CD4-positive, alpha-beta T cell (primary cell): Measurements from ENCODE around the gene SLC36A2. TPM values are rescaled to one million over a fixed set of nuclear protein-coding genes. Genes with fewer than 3 reads are reported as not detected.
"Not testable (repeated sequence)": the region's sequence is repeated elsewhere in the genome, so short reads cannot be mapped to it uniquely, and the experiment has no call there.

Source experiments
- ATAC-seq: fragments of 200-7000 bp; cut with Tn5 transposase; one replicate; pipeline ENCODE4 v1.10.0; 2022; ENCODE audit warnings: mild to moderate bottlenecking; ENCODE audit not compliant: poor library complexity
- CTCF ChIA-PET: fragments of 350-600 bp; sonication (Branson Sonifier 250); formaldehyde crosslinking; loops from one replicate; lab custom pipeline; 2021; ENCODE audit warnings: antibody characterized with exemption, inconsistent platforms; lab: Charles Lee
- POLR2A ChIA-PET: fragments of 350-600 bp; sonication (Branson Sonifier 250); formaldehyde crosslinking; loops from one replicate; lab custom pipeline; 2021; ENCODE audit warnings: antibody characterized with exemption, inconsistent platforms; lab: Charles Lee
- DNase-seq, 14 experiments: peaks; one replicate each; pipeline ENCODE4 v3.0.0-alpha.2; 2013 to 2020; ENCODE audit warnings: mixed read lengths in 2 of 14
- H3K27ac ChIP-seq, 2 donors: one replicate each; pipeline versions ENCODE4 v1.5.1 to v1.7.0; 2013; ENCODE audit warnings: low read length in 2 of 2, low read depth in 1 of 2, mild to moderate bottlenecking in 1 of 2
- H3K27me3 ChIP-seq, 2 experiments: 1 replicate in 1 of 2; 2 replicates in 1 of 2; pipeline versions ENCODE4 v1.6.1 to v1.7.0; 2013; ENCODE audit warnings: low read length in 2 of 2, control low read depth in 1 of 2, mild to moderate bottlenecking in 1 of 2, moderate library complexity in 1 of 2; ENCODE audit not compliant: insufficient read depth in 2 of 2, control insufficient read depth in 1 of 2
- H3K36me3 ChIP-seq: one replicate; pipeline ENCODE4 v1.6.1; 2013; ENCODE audit warnings: low read length, control low read depth; ENCODE audit not compliant: insufficient read depth
- H3K4me1 ChIP-seq: one replicate; pipeline ENCODE4 v1.6.1; 2013; ENCODE audit warnings: low read length, control low read depth; ENCODE audit not compliant: insufficient read depth
- H3K4me3 ChIP-seq: one replicate; pipeline ENCODE4 v1.5.1; 2013; ENCODE audit warnings: mild to moderate bottlenecking, low read length, moderate library complexity
- H3K9me3 ChIP-seq, 2 experiments: 1 replicate in 1 of 2; 2 replicates in 1 of 2; pipeline versions ENCODE4 v1.6.1 to v1.7.0; 2013; ENCODE audit warnings: low read length in 2 of 2, mild to moderate bottlenecking in 2 of 2, control low read depth in 1 of 2, moderate library complexity in 1 of 2; ENCODE audit not compliant: control insufficient read depth in 1 of 2, insufficient read depth in 1 of 2
- H3K27ac Mint-ChIP-seq: one replicate; pipeline ENCODE4 v1.8.0; 2020; ENCODE audit warnings: mixed read lengths
- H3K27me3 Mint-ChIP-seq: one replicate; pipeline ENCODE4 v1.8.0; 2021; ENCODE audit warnings: mixed read lengths
- H3K36me3 Mint-ChIP-seq: one replicate; pipeline ENCODE4 v1.8.0; 2021; ENCODE audit warnings: low read depth, mixed read lengths
- H3K4me1 Mint-ChIP-seq: one replicate; pipeline ENCODE4 v1.8.0; 2021; ENCODE audit warnings: low read depth, mixed read lengths
- H3K4me3 Mint-ChIP-seq: one replicate; pipeline ENCODE4 v1.8.0; 2020; ENCODE audit warnings: mild to moderate bottlenecking, mixed read lengths
- H3K9me3 Mint-ChIP-seq: one replicate; pipeline ENCODE4 v1.8.0; 2020; ENCODE audit warnings: mixed read lengths
- CTCF ChIP-seq: fragments of 200-600 bp; IDR thresholded peaks from one replicate; pipeline ENCODE4 v1.8.0; 2022; ENCODE audit warnings: antibody characterized with exemption, mild to moderate bottlenecking
- intact Hi-C, 2 experiments: fragments of 100-400 bp; cut with DNase I in 1 of 2; cut with micrococcal nuclease in 1 of 2; formaldehyde crosslinking; loops; one replicate each; pipeline versions ENCODE4 v1.15.1 to v1.9.0; 2023 to 2025; cut with DNase I, micrococcal nuclease
- total RNA-seq, 174 experiments: library from RNA in 2 of 174; stranded (reverse) in 2 of 174; gene quantifications; one replicate each; pipeline ENCODE4 v1.2.3 and lab custom pipeline; 2021 to 2026

The SLC36A2 gene
- total RNA-seq, 2 experiments from 2014 or later, result not detected

DNA sequence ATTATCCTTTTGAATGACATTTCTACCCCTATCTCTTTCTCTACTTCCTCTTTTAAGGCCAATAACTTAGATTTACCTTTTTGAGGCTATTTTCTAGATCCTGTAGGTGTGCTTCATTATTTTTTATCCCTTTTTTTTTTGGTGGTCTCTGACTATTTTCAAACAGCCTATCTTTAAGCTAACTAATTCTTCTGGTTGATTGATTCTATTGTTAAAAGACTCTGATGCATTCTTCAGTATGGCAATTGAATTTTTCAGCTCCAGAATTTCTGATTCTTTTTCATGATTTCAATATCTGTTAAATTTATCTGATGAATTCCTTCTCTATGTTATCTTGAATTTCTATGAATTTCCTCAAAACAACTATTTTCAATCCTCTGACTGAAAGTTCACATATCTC is 36.4 kb downstream of the SLC36A2 start:
- H3K27ac Mint-ChIP-seq, result no peak overlapping the region
- no peaks in the 10 kb centered on the region for H3K4me1 Mint-ChIP-seq
- H3K27me3 Mint-ChIP-seq, result peaks cover 10% of the 10 kb centered on the region
- no peak overlapping the region for H3K27ac ChIP-seq
- TF ChIP-seq CTCF, result no peak
- no peak for ATAC-seq
- H3K4me1 ChIP-seq, result no peaks in the 10 kb centered on the region
- ChIA-PET POLR2A (no interaction called here), CTCF (no interaction called here)
- H3K36me3 Mint-ChIP-seq, result no peaks in the 10 kb centered on the region
- intact Hi-C loops, result no loop called here
- H3K27me3 ChIP-seq, result no peaks in the 10 kb centered on the region
- H3K4me3 Mint-ChIP-seq, result no peak overlapping the region
- H3K9me3 ChIP-seq, result peaks cover 10 to 13% of the 10 kb centered on the region in 2 experiments
- H3K36me3 ChIP-seq, result no peaks in the 10 kb centered on the region
- DNase-seq, result no peak
- no peak overlapping the region for H3K4me3 ChIP-seq
- H3K9me3 Mint-ChIP-seq, result peaks cover 7% of the 10 kb centered on the region

GRCh38 chr5:151309821-151310220 is 37.5 kb downstream of the SLC36A2 start:
- H3K4me1 ChIP-seq, H3K27me3 ChIP-seq, ATAC-seq, POLR2A ChIA-PET, H3K27me3 Mint-ChIP-seq, DNase-seq, intact Hi-C loops, H3K36me3 ChIP-seq, H3K4me3 ChIP-seq, H3K4me3 Mint-ChIP-seq, CTCF ChIA-PET, H3K36me3 Mint-ChIP-seq, H3K4me1 Mint-ChIP-seq, H3K9me3 Mint-ChIP-seq, H3K27ac Mint-ChIP-seq, H3K27ac ChIP-seq: not testable (repeated sequence)
- peaks cover 10 to 13% of the 10 kb centered on the region in 2 experiments for H3K9me3 ChIP-seq

DNA sequence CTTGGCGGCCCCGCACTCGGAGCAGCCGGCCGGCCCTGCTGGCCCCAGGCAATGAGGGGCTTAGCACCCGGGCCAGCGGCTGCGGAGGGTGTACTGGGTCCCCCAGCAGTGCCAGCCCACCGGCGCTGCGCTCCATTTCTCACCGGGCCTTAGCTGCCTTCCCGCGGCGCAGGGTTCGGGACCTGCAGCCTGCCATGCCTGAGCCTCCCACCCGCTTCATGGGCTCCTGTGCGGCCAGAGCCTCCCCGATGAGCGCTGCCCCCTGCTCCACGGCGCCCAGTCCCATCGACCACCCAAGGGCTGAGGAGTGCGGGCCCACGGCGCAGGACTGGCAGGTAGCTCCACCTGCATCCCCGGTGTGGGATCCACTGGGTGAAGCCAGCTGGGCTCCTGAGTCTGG is 38.1 kb downstream of the SLC36A2 start:
- H3K4me3 Mint-ChIP-seq, H3K4me3 ChIP-seq, H3K36me3 ChIP-seq, H3K36me3 Mint-ChIP-seq, POLR2A ChIA-PET, H3K4me1 Mint-ChIP-seq, H3K27ac Mint-ChIP-seq, intact Hi-C loops, DNase-seq, H3K9me3 Mint-ChIP-seq, ATAC-seq, CTCF ChIA-PET, H3K27me3 Mint-ChIP-seq, H3K27me3 ChIP-seq, H3K27ac ChIP-seq, H3K4me1 ChIP-seq: not testable (repeated sequence)
- H3K9me3 ChIP-seq, result peaks cover 10 to 13% of the 10 kb centered on the region in 2 experiments

GRCh38 chr5:151303666-151304065 is 43.7 kb downstream of the SLC36A2 start, which contains the start of gene SLC36A3:
TSS of gene SLC36A3 (minus strand) at chr5:151303766. CDS start at chr5:151303354, 412 bp downstream.
- Histone ChIP-seq H3K27me3 (peaks cover 7 to 13% of the 10 kb centered on the region in 2 experiments), H3K36me3 (no peaks in the 10 kb centered on the region), H3K27ac (no peak within 1 kb of the TSS), H3K4me1 (no peaks in the 10 kb centered on the region), H3K4me3 (no peak within 1 kb of the TSS), H3K9me3 (no peaks in the 10 kb centered on the region)
- ChIA-PET POLR2A (no interaction called here), CTCF (no interaction called here)
- TF ChIP-seq CTCF, result no peak
- Mint-ChIP-seq H3K9me3 (no peaks in the 10 kb centered on the region), H3K4me1 (no peaks in the 10 kb centered on the region), H3K27me3 (peaks cover 35% of the 10 kb centered on the region), H3K36me3 (no peaks in the 10 kb centered on the region), H3K27ac (no peak within 1 kb of the TSS), H3K4me3 (no peak within 1 kb of the TSS)
- intact Hi-C loops, result no loop called here
- no peak for ATAC-seq
- no peak for DNase-seq
